NCI-H2171 (cell line): Measurements from ENCODE around the gene C5AR1.
"Not testable (repeated sequence)": the region's sequence is repeated elsewhere in the genome, so short reads cannot be mapped to it uniquely, and the experiment has no call there.

ENCODE experiments used
- DNase-seq: peaks from one replicate; lab custom pipeline; 2025; lab: John Stamatoyannopoulos, UW

The C5AR1 gene

DNA sequence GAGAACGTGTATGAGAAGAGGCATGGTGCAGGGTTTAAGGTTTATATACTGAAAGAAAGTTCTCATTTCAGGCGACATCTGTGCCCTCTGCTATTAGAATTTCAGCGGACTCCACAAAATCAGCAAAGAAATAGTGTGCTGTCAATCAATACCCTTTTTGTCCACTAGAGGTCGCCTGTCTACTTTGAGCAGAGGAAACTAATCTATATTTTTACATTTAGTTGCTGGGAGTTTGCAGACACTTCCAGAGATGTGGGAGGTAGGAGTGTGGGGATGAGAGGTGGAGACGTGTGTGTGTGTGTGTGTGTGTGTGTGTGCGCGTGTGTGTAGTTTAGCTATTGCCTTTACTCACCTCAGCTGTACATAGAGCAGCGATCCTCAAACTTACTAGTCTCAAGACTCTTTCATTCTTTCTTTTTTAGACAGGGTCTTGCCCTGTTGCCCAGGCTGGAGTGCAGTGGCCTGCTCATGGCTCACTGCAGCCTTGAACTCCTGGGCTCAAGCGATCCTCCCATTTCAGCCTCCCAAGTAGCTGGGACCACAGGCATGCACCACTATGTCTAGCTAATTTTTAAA is 25.2 kb upstream of the C5AR1 start:
- DNase-seq = peak; percentile 20

GRCh38 chr19:47296036-47296435 is 13.6 kb upstream of the C5AR1 start:
- peak; percentile 87 for DNase-seq

DNA sequence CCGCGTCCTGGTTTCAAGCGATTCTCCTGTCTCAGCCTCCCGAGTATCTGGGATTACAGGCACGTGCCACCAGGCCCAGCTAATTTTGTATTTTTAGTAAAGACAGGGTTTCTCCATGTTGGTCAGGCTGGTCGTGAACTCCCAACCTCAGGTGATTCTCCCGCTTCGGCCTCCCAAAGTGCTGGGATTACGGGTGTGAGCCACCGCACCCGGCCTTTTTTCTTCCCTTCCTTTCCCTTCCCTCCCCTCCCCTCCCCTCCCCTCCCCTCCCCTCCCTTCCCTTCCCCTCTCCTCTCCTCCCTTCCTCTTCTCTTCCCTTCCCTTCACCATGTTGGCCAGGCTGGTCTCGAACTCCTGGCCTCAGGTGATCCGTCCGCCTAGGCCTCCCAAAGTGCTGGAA is 8.8 kb upstream of the C5AR1 start:
- DNase-seq = not testable (repeated sequence)

DNA sequence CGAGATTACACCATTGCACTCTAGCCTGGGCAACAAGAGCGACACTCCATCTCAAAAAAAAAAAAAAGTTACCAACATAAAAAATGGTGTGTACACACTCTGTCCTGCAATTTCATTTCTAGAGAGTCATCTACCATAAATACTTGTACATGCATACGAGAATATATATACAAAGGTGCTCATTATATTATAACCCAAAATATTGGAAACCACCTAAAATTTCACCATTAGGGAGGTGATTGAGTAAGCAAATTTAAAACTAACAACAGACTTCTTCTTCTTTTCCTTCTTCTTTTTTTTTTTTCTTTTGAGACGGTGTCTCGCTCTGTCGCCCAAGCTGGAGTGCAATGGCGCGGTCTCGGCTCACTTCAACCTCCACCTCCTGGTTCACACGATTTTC is 7.4 kb upstream of the C5AR1 start:
- no peak for DNase-seq

GRCh38 chr19:47303966-47304365 is 5.7 kb upstream of the C5AR1 start:
- DNase-seq = no peak

DNA sequence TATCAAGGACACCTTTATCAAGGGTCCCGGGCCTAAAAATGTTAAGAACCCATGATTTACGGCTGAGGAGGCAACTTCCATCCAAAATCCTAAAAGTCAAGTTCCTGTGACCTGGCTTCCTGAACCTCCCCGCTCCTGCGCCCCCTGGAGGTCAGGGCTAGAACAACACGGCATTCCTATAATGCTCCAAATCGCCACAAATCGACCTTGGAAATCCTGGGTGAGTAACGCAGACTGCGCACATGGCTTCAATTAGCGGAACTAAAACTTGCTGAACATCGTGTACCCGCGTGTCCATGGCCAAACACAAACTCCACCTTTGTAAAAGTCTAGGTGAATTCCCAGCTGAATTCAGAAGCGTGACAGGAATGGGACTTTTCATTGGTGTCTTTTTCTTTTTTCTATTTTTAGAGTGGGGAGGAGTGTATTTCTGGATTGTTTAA is 4.3 kb upstream of the C5AR1 start:
- peak; percentile 59 for DNase-seq

- no peak for DNase-seq
Measured at GRCh38 chr19:47306303-47306702, 3.4 kb upstream of the C5AR1 start.

DNA sequence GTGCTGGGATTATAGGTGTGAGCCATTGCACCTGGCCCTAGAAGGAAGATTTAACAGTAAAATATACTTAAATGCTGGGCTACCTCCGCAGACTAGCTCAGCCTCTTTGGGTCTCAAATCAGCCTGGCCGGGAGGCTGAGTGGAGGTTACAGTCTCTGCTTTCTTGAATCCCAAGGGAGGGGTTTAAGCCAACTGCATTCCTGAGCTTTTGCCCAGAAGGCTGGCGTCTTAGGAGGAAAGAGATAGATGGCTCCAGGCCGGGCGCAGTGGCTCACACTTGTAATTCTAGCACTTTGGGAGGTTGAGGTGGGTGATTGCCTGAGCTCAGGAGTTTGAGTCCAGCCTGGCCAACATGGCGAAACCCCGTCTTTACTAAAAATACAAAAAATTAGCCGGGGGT is 623 bp upstream of the C5AR1 start:
- no peak for DNase-seq

DNA sequence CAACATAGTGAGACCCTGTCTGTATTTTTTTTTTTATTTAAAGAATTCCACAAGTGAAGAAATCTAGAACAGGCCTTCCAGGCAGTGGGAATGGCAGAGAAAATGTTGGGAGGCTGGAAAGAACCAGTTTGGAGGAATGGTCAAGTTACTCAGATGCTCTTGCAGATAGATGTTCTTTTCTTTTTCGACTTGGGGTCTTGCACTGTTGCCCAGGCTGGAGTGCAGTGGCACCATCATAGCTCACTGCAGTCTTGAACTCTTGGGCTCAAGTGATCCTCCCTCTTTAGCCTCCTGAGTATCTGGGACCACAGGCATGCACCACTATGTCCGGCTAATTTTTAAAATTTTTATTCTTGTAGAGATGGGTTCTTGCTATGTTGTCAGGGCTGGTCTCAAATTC is 662 bp downstream of the C5AR1 start:
- DNase-seq = no peak

DNA sequence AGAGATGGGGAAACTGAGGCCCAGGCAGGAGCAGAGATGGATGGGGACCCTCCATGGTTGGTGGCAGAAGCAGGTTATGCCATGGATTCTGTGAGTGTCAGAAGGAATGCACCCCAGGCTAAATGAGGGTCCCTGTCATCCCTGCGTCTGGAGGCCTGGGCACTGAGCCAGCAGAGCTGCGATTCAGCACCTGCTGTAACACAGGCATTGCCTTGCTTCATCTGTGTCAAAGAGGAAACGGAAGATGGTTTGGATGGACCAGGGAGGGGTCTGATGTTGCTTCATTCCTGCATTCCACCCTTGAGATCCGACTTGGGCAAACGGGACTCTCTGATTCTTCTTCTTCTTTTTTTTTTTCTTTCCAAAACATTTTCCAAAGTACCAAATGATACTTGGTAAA is 1.2 kb downstream of the C5AR1 start:
- peak; percentile 75 for DNase-seq

- DNase-seq = no peak
Measured at GRCh38 chr19:47312366-47313006, 2.8 kb downstream of the C5AR1 start.

DNA sequence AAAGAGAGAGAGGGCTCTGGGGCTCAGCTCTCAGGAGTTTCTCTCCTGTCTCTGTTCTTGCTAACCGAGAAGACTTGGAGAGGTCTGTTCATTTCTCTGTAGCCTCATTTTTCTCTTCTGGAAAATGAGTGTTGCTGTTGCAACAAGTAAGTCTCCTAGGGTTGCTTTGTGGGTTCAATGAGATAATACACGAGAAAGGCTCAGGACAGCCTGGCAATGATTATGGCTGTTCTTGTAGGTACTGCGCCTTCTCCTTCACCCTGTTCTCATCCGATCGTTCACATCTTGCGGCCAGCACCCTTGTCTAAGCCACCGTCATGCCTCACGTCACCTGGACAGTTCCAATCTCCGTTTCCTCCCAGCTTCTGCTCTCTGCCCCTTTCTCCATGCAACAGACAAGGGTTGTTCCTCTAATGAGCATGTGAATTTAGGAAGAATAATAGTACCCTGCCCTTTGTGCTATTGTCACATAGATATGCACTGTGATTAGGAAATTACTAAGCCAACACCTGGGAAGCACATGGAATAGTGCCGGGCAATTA is 4.2 kb downstream of the C5AR1 start:
- no peak for DNase-seq

DNA sequence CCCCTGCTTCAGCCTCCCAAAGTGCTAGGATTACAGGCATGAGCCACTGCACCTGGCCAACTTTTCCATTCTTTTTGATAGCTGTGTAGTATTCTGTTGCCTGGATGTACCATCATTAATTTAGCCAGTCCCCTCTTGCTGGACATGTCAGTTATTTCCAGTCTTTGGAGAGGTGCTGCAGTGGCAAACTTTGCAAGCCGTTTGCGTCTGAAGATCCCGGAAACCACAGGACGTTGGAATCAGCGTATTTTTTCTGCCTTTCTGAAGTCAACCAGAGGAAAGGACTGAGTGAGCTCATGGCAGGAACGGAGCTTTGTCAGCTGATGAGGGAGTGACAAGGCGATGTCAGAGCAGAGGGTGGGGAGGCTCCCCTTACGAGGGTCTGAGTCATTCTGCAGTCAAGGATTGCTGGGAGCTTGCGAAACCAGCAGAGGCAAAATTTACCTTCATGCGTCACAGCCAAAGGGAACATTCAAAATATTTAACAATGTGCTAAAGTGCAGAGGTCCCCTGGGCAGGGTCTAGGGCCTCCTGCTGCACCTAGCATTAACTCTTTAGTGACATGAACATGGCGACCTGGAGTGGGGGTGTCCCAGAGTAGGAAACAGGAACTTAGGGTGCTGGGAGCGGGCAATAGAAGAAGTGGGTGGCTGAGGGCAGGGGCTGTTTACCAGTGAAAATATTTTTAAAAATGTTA is 5.6 kb downstream of the C5AR1 start:
- no peak for DNase-seq

GRCh38 chr19:47316513-47316912 is 6.9 kb downstream of the C5AR1 start:
- no peak for DNase-seq

DNA sequence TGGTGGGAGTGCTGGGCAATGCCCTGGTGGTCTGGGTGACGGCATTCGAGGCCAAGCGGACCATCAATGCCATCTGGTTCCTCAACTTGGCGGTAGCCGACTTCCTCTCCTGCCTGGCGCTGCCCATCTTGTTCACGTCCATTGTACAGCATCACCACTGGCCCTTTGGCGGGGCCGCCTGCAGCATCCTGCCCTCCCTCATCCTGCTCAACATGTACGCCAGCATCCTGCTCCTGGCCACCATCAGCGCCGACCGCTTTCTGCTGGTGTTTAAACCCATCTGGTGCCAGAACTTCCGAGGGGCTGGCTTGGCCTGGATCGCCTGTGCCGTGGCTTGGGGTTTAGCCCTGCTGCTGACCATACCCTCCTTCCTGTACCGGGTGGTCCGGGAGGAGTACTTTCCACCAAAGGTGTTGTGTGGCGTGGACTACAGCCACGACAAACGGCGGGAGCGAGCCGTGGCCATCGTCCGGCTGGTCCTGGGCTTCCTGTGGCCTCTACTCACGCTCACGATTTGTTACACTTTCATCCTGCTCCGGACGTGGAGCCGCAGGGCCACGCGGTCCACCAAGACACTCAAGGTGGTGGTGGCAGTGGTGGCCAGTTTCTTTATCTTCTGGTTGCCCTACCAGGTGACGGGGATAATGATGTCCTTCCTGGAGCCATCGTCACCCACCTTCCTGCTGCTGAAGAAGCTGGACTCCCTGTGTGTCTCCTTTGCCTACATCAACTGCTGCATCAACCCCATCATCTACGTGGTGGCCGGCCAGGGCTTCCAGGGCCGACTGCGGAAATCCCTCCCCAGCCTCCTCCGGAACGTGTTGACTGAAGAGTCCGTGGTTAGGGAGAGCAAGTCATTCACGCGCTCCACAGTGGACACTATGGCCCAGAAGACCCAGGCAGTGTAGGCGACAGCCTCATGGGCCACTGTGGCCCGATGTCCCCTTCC is 10.5 kb downstream of the C5AR1 start:
- DNase-seq = no peak

GRCh38 chr19:47321630-47322029 is 12.0 kb downstream of the C5AR1 start:
- DNase-seq = no peak

DNA sequence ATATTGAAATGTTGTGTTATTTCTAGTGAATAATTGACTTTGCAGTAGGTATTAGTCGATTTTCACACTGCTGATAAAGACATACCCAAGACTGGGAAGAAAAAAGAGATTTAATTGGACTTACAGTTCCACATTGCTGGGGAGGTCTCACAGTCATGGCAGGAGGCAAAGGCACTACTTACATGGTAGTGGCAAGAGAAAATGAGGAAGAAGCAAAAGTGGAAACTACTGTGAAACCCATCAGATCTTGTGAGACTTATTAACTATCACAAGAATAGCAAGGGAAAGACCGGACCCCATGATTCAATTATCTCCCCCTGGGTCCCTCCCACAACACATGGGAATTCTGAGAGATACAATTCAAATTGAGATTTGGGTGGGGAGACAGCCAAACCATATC is 12.4 kb downstream of the C5AR1 start:
- DNase-seq = no peak

GRCh38 chr19:47323409-47323808 is 13.7 kb downstream of the C5AR1 start:
- no peak for DNase-seq

- DNase-seq = no peak
Measured at GRCh38 chr19:47323872-47324271, 14.2 kb downstream of the C5AR1 start.

- no peak for DNase-seq
Measured at GRCh38 chr19:47324502-47324901, 14.8 kb downstream of the C5AR1 start.

- DNase-seq = no peak
Measured at GRCh38 chr19:47330466-47330869, 20.8 kb downstream of the C5AR1 start.

DNA sequence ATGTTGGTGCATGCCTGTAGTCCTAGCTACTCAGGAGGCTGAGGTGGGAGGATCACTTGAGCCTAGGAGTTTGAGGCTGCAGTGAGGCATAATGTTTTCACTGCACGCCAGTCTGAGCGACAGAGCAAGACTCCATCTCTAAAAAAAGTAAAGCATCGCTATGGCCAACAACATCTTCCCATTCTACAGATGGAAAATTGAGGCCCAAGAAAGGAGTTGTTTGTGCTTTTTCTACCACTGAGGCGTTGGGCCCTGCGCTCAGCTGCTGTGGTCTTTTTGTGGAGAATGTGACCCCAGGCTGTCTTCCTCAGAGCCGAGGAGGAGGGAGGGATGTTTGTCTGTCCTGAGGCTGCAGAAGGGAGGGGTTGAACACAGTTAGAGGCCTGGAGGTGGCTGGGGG is 21.8 kb downstream of the C5AR1 start:
- DNase-seq = no peak
